ENCODE data around the gene FNIP2.

DNA sequence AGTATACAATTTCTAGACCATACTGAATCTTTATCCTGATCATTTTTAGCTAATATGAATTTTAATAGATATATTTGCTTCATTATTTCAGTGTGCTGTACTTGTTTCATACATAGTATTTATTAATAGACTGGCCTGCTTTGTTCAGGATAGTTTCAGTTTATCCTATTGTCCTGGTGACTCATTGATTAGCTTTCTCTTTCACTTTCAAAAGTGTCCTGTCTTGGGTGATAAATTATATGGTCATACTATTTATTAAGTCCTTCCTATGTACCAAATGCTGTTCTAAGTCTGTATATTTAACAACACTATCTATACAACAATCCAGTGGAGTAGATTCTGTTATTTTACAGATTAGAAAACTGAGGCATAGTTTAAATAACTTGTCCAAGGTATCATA is 180.3 kb downstream of the FNIP2 start:
- TF ChIP-seq CTCF (IDR thresholded peaks at IDR 0.05; ENCODE audit: poor library complexity, severe bottlenecking): no peak
- TF ChIP-seq SMC3 (conservative IDR thresholded peaks at IDR 0.05; ENCODE audit: poor library complexity): no peak
- no peak for TF ChIP-seq MXI1 (conservative IDR thresholded peaks at IDR 0.05; ENCODE audit: poor library complexity, severe bottlenecking)
- TF ChIP-seq TAF1 (IDR thresholded peaks at IDR 0.05; ENCODE audit: low read depth): no peak
- no peak for TF ChIP-seq POLR2AphosphoS5 (IDR thresholded peaks at IDR 0.05)
- TF ChIP-seq REST (IDR thresholded peaks at IDR 0.05; ENCODE audit: borderline replicate concordance): no peak

All from neural cell (in vitro differentiated cells).